LHCN-M2 (cell line): ENCODE results near the gene ADCY1. TPM values are rescaled to one million over a fixed set of nuclear protein-coding genes. Genes with fewer than 3 reads are reported as not detected.
"Not testable (repeated sequence)": the region's sequence is repeated elsewhere in the genome, so short reads cannot be mapped to it uniquely, and the experiment has no call there.

Experiments used
- DNase-seq: peaks from one replicate; pipeline ENCODE4 v3.0.0-alpha.2; 2012; ENCODE audit warnings: low read depth
- total RNA-seq: library from RNA; depleted of rRNA; stranded (reverse); fragments of >200 nt; gene quantifications from 2 replicates; pipeline ENCODE4 v1.2.3, GENCODE V29; 2014

The ADCY1 gene
- total RNA-seq, 1 experiment from 2014 or later: 0.52 TPM

DNA sequence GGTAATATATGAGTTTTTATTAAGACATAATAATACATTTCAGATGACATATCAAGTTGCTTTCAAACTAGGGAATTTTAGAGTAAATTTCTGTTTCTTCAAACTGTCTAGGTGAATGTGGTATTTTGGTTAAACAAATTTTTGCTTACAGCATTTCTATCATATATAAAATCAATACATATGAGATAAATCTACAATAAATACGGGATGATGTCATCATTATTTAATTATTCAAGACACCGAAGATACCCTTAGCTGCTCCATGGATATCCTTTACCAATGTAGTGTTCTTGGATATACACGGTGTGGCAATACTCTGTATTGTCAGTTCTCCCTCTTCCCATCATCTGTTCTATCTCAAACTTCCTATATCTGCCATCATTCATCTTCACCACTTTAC, 166.4 kb downstream of the ADCY1 start:
- DNase-seq: not testable (repeated sequence)

DNA sequence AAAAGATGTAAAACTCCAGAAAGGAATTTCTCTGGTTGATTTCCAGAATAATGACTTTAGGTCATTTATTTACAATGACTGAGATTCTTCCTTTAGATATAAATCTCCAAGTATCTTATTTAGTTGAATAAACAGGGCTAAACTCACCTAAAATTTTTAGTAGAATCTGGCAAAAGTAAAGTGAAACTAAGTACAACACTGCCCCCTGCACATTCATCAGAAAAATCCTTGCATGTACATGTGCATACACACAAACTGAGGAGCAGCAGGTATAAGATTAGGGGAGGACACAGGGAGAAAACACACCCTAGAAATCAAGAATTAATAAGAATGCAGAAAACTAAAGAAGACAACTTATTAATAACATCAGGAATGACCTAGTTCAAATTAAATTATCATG, 174.8 kb downstream of the ADCY1 start:
- not testable (repeated sequence) for DNase-seq

GRCh38 chr7:45751352-45751751, 177.2 kb downstream of the ADCY1 start:
- DNase-seq: not testable (repeated sequence)

GRCh38 chr7:45756333-45756732, 182.2 kb downstream of the ADCY1 start:
- not testable (repeated sequence) for DNase-seq

DNA sequence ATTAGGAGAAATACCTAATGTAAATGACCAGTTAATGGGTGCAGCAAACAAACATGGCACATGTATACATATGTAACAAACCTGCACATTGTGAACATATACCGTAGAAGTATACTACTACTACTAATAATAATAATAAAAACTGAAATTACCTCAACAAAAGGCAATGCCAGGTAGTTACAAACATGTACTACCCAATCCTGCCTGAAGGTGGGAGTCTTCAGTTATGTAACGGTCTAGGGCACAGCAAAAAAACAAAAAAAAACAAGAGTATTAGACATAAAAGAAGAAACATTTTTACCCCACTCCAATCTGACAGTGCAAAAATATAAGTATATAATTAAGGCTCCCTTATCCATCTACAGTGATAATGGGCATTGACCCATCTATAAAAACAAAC, 182.6 kb downstream of the ADCY1 start:
- not testable (repeated sequence) for DNase-seq

- not testable (repeated sequence) for DNase-seq
Measured at GRCh38 chr7:45759464-45759863, 185.3 kb downstream of the ADCY1 start.

DNA sequence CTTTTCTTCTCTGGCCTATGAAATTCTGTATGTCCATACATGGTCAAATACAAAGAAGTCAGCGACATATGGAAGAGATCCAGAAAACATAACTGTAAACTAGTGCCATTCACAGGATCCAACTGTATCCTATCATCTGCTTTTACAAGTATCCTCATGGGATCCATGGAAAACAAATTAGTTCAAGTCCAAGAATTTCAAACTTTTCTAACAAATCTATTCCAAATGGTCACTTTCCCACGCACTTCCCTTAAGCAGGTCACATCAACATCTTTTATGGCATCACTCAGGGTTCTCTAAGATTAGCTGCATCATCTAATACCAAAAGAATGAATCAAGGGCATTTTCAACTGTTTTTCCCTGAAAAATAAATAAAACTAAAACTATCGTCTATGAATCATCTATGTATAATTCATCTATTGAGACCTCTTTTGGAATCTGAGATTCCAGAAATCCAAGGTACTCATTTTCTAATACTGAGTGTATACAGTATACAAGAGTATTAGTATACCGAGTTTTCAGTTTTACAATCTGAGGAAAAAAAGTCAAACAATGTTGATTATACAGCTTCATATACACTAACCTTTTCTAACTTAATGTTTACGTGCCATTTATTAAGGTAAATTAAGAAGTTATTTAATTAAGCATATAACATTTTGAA, 187.5 kb downstream of the ADCY1 start:
- DNase-seq: peak; percentile 95

- DNase-seq: peak; percentile 20
Measured at GRCh38 chr7:45762225-45762994, 188.2 kb downstream of the ADCY1 start.

DNA sequence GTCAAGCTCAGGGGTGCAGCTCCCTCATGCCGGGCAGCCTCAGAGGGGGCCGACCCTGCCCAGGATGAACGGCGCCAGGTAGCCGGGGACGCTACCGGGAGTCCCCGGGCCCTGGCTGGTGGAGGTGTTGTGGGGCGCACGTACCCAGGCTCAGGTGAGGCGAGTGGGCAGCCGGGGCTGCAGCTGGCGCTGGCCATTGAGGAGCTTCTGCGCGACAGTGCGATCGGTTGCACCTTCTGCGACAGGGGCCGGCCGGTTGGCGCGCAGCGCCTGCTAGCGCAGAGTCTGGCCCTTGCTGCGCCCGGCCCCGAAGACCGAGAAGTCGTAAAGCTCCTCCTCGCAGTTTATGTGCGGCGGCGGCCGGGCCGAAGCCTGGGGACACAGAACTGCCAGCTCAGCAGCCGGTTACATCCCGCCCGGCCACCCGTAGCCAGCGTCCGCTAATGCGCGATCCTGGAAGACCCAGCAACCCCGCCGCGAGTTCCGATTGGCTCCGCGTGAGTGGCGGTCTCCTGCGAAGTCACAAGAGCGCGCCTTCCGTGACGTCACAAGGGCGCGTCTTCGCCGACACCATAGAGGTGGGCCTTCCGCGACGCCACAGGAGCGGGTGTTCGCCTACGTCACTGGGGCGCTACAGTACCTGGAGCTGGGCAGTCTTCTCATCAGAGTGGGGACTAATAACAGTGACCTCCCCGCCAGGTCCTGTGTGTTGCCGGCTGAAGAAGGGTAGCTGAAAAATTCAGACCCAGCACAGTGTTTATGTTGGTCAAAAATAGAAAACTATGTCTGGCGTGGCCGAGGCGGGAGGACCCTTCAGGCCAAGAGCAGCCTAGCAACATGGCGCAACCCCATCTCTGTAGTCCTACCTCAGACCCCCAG, 194.6 kb downstream of the ADCY1 start:
- peak; percentile 98 for DNase-seq

- DNase-seq: not testable (repeated sequence)
Measured at GRCh38 chr7:45769626-45770025, 195.5 kb downstream of the ADCY1 start.
